NCI-H510A treated with DMSO at 0.1 percent for 48 hours (cell line): ENCODE data around the gene WDR7.

ENCODE experiments used
- DNase-seq: peaks from one replicate; lab custom pipeline; 2025; lab: John Stamatoyannopoulos, UW

Gene WDR7

DNA sequence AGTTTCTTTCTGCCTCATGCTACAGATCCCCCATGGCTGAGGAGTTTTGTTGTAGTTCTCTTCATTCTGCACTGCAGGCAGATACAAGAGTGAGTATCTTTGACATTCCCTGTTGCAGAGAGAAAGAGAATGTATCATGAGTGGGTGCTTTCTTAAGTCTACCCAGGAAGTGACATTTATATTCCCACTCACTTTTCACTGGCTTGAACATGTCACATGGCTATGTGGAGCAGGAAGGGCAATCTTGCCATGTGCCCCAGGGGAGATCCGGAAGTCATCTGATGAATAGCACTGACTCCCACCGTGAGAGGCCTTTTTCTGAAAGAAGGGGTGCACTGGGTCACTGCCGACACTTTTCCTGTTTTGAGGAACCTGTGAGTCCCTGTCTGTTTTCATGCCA lies 429.3 kb downstream of the WDR7 start:
- DNase-seq: no peak

DNA sequence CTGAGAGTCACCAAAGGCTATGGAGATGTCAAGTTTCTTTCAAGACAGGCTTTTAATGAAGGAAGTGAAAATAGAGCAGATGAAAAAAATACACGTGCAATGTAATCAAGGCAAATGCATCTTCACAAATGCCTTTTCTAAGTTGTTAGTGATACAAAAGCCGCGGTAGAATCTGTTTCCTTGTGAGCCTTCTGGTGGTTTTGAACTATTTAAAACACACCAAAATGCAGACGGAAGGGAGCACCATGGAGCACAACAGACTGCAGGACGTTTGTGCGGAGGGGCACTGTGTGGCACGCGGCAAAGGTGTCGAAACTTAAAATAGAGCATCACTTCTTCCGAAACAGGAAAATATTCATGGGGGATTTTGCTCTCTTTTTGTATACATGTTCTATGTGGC lies 430.7 kb downstream of the WDR7 start:
- no peak for DNase-seq

- no peak for DNase-seq
Measured at GRCh38 chr18:57083485-57083884, 432.3 kb downstream of the WDR7 start.

GRCh38 chr18:57084331-57085271 lies 433.4 kb downstream of the WDR7 start:
- DNase-seq: no peak

GRCh38 chr18:57085371-57085770 lies 434.2 kb downstream of the WDR7 start:
- DNase-seq: no peak

DNA sequence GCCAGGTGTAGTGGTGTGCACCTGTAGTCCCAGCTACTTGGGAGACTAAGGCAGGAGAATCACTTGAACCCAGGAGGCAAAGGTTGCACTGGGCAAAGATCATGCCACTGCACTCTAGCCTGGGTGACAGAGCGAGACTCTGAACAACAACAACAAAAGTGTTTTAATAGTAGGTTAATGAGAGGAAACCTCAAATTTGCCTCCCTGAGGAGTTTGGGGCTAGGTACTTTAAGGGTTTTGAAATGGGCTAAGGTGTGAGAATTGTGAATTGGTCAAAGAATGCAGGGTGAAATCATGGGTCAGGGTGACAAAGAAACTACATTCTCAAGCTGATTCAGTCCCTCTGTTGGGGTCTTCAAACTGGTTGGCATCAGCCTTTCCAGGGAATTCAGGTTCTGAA lies 435.0 kb downstream of the WDR7 start:
- DNase-seq: no peak
